IMR-90 (cell line): ENCODE measurements around the gene GNG11.
"Not testable (repeated sequence)": the region's sequence is repeated elsewhere in the genome, so short reads cannot be mapped to it uniquely, and the experiment has no call there.

Source experiments
- MAZ ChIP-seq: IDR thresholded peaks from 2 replicates; pipeline ENCODE4 v1.6.1; 2012; ENCODE audit warnings: low read depth, mild to moderate bottlenecking, low read length, improper control_type of control experiment, moderate library complexity, borderline replicate concordance
- POLR2A ChIP-seq: IDR thresholded peaks from 2 replicates; pipeline ENCODE4 v1.6.1; 2012; ENCODE audit warnings: mild to moderate bottlenecking, low read depth, low read length
- RAD21 ChIP-seq: IDR thresholded peaks from 2 replicates; pipeline ENCODE4 v1.6.1; 2012; ENCODE audit warnings: low read length, improper control_type of control experiment
- RCOR1 ChIP-seq: IDR thresholded peaks from 2 replicates; pipeline ENCODE4 v1.6.1; 2012; ENCODE audit warnings: mild to moderate bottlenecking, low read length, improper control_type of control experiment; ENCODE audit not compliant: insufficient replicate concordance
- SMC3 ChIP-seq: fragments of 150-350 bp; IDR thresholded peaks from 2 replicates; pipeline ENCODE4 v1.6.1; 2016; ENCODE audit warnings: low read depth, mild to moderate bottlenecking, antibody characterized with exemption, low read length, moderate library complexity
- TF ChIP-seq, protein P1 (sequence below): conservative IDR thresholded peaks from 2 replicates; pipeline ENCODE4 v1.5.1; 2012; ENCODE audit warnings: mild to moderate bottlenecking, low read depth, low read length, improper control_type of control experiment
- TF ChIP-seq, protein P2 (sequence below): fragments of 150-350 bp; IDR thresholded peaks from 2 replicates; pipeline ENCODE4 v1.6.1; 2017; ENCODE audit warnings: mild to moderate bottlenecking, antibody characterized with exemption, low read length, low read depth

GRCh38 chr7:93915888-93916287 lies 5.6 kb upstream of the GNG11 start:
- not testable (repeated sequence) for TF ChIP-seq POLR2A, RCOR1, RAD21, MAZ, SMC3
- TF ChIP-seq, protein P1, sequence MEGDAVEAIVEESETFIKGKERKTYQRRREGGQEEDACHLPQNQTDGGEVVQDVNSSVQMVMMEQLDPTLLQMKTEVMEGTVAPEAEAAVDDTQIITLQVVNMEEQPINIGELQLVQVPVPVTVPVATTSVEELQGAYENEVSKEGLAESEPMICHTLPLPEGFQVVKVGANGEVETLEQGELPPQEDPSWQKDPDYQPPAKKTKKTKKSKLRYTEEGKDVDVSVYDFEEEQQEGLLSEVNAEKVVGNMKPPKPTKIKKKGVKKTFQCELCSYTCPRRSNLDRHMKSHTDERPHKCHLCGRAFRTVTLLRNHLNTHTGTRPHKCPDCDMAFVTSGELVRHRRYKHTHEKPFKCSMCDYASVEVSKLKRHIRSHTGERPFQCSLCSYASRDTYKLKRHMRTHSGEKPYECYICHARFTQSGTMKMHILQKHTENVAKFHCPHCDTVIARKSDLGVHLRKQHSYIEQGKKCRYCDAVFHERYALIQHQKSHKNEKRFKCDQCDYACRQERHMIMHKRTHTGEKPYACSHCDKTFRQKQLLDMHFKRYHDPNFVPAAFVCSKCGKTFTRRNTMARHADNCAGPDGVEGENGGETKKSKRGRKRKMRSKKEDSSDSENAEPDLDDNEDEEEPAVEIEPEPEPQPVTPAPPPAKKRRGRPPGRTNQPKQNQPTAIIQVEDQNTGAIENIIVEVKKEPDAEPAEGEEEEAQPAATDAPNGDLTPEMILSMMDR, result not testable (repeated sequence)
- TF ChIP-seq, protein P2, sequence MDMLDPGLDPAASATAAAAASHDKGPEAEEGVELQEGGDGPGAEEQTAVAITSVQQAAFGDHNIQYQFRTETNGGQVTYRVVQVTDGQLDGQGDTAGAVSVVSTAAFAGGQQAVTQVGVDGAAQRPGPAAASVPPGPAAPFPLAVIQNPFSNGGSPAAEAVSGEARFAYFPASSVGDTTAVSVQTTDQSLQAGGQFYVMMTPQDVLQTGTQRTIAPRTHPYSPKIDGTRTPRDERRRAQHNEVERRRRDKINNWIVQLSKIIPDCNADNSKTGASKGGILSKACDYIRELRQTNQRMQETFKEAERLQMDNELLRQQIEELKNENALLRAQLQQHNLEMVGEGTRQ, result not testable (repeated sequence)
